Activated CD4-positive, alpha-beta T cell treated with anti-CD3 and anti-CD28 coated beads, Interleukin-2, amount 50 U/mL, for 16 hours (primary cell): ENCODE measurements around the gene ENPP1.
A peak's percentile ranks its signal among the peaks of the same experiment; 100 is the strongest.
"Not testable (repeated sequence)": the region's sequence is repeated elsewhere in the genome, so short reads cannot be mapped to it uniquely, and the experiment has no call there.

Source experiments
- DNase-seq: peaks from one replicate; pipeline ENCODE4 v3.0.0-alpha.2; 2020

Gene ENPP1

GRCh38 chr6:131885237-131885636 is 77.4 kb downstream of the ENPP1 start:
- no peak for DNase-seq

- DNase-seq = no peak
Observed at GRCh38 chr6:131886517-131886916, 78.7 kb downstream of the ENPP1 start.

DNA sequence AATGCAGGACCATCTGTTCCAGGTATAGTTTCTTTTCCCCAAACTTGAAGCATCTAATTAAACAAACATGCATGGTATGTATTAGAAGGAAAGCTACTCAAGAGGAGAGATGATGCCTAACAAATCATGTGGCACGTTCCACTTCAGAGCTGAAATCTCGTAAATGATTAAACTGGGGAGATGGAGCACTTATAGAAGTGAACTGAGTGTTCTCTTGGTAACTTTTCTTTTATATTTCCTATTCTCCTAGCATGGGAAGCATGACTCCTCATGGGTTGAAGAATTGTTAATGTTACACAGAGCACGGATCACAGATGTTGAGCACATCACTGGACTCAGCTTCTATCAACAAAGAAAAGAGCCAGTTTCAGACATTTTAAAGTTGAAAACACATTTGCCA is 82.3 kb downstream of the ENPP1 start:
- DNase-seq = no peak

DNA sequence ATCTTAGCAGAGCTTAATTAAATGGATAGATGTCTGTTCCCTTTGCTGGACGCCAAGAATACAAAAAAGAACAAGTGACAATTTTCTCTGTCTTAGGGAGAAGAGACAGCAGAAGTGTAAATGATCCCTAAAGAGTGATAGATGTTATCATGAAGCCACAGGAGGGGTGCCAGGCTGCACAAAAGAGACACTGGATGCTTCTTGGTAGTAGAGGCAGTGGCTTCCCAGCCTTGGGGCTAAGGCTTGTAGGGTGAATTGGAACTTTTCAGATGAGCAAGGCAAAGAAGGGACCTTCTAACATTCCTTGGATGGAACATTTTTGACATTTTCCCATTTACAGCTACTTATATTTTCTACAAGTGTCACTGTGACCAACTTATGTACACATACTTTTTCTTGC is 85.4 kb downstream of the ENPP1 start:
- DNase-seq = no peak

DNA sequence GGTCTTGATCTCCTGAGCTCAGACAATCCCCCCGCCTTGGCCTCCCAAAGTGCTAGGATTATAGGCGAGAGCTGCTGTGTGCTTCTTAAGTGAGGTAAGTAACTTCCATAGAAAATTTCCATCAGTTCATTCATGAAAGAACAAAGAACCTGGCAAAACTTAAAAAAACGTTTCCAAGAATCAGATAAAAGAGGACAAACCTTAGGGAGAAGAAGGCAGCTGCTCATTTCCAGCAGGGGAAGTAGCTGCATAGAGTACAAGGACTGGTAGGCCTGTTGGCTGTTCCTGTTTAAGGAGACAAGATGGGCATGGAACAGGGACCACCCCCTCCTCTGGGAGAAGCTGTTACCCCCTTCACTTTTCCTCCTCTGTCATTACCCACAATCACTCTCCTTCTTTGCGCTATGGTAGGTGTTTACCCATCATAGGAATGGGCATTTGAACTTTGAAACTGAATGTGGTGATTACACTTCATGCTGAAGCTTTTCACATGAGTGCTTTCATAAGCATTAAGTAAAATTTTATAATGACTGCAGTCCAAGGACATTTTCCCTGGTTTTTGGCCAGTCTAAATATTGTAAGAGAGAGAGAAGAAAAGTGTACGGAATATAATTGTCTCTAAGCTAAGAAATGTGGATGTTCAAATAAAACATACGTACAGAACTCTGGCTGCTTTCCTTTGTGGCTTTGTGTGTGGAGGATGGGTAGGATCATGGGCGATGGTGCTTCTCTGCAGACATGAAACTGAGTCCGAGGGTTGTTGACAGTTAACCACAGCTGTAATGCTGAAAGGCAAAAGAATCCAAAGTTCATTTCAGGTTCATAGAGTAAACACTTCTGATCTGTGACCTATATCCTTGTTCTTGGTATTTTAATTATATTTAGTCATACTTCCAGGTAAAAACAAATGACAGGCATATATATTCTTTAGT is 86.9 kb downstream of the ENPP1 start:
- DNase-seq = no peak

DNA sequence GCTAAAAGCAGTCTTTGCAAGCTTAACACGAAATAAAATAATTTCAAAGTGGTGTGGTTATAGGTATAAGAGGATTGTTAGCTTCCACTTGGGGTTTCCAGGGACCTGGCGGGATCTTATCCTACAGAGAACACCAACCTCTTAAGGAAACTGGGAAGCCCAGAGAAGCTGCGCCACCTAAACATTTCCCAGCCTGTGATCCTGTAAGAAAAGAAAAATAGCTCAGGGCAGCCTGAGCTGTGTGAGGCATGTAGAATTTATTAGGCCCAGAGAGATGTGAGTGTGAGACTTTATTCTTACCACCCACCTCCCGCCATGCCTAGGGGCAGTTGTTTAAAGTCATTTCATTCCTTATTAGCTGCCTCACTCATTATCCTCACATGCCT is 89.2 kb downstream of the ENPP1 start:
- no peak for DNase-seq

GRCh38 chr6:131897621-131898020 is 89.8 kb downstream of the ENPP1 start:
- DNase-seq = no peak

DNA sequence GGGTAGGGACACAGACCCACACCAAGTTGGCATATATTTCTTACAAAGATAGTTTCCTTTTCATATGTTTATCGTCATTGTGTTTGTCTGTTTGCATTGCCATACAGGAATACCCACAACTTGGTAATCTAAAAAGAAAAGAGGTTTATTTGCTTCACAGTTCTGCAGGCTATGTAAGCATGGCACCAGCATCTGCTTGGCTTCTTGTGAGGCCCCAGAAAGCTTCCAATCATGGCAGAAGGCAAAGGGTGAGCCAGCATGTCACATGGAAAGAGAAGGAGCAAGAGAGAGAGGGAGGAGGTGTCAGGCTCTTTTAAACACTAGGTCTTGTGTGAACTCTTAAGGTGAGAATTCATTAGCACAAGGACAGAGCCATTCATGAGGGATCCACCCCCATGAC is 90.9 kb downstream of the ENPP1 start:
- DNase-seq = no peak

GRCh38 chr6:131900231-131900630 is 92.4 kb downstream of the ENPP1 start:
- no peak for DNase-seq

GRCh38 chr6:131901326-131901873 is 93.6 kb downstream of the ENPP1 start:
- not testable (repeated sequence) for DNase-seq

DNA sequence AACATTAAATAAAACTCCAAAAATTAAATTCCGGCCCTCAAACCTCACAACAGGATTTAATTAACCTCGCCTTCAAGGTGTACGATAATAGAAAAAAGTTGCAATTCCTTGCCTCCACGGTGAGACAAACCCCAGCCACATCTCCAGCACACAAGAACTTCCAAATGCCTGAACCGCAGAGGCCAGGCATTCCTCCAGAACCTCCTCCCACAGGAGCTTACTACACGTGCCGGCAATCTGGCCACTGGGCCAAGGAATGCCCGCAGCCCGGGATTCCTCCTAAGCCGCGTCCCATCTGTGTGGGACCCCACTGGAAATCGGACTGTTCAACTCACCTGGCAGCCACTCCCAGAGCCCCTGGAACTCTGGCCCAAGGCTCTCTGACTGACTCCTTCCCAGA is 95.9 kb downstream of the ENPP1 start:
- DNase-seq = not testable (repeated sequence)

DNA sequence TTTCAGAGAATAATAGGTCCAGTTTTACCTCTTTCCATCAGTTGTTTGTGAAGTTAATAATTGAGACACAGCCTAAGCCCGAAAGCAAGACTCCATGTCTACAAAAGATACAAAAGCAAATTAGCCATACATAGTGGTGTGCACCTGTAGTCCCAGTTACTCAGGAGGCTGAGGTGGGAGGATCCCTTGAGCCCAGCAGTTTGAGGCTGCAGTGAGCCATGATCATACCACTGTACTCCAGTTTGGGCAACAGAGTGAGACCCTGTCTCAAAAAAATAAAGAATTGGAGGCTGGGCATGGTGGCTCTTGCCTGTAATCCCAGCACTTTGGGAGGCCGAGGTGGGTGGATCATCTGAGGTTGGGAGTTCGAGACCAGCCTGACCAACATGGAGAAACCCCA is 101.0 kb downstream of the ENPP1 start:
- DNase-seq = not testable (repeated sequence)

DNA sequence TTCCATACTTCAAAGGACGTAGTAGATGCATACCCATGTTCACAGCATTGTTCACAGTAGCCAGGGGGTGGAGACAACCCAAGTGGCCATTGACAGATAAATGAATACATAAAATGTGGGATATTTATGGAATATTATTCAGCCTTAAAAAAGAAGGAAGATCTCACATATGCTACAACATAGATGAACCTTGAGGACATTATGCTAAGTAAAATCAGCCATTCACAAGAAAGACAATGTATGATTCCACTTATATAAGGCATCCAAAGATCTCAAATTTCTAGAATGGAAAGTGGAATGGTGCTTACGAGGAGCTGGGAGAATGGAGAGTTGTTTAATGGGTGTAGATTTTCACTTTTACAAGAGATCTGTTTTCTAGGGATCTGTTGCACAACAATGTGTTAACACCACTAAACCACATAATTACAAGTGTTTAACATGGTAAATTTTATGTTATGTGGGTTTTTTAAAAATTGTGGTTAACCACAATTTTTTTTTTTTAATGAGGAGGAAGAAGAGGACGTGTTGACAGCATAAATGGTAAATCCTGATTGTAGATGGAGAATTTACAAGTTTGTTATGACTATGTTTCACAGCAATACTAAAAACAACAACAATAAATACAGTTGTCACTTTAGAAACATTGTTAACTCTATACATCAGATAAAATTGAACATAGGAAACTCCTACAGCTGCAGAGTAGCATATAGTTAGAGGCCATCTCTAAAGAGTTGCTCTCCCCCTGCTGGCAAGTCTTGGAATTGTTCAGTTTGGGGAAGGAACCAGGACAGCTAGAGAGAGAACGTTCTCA is 101.8 kb downstream of the ENPP1 start:
- peak; percentile 79 for DNase-seq

- no peak for DNase-seq
Observed at GRCh38 chr6:131910219-131910589, 102.4 kb downstream of the ENPP1 start.

GRCh38 chr6:131910956-131911355 is 103.1 kb downstream of the ENPP1 start:
- DNase-seq = no peak

GRCh38 chr6:131911951-131912350 is 104.1 kb downstream of the ENPP1 start:
- no peak for DNase-seq

DNA sequence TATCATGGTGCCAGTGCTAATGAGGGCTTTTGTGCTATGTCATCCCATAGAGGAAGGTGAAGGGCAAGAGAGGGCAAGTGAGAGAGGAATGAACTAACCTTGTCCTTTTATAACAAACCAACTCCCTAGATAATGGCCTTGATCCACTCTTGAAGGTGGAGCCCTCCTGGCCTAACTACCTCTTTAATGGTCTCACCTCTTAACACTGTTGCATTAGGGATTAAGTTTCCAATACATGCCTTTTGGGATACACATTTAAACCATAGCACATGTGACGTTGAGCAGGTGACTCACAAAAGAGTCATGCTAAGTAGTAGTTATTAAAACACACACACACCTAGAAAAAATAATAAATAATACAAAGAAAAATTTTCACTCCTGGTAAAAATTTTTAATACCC is 106.4 kb downstream of the ENPP1 start:
- DNase-seq = no peak

DNA sequence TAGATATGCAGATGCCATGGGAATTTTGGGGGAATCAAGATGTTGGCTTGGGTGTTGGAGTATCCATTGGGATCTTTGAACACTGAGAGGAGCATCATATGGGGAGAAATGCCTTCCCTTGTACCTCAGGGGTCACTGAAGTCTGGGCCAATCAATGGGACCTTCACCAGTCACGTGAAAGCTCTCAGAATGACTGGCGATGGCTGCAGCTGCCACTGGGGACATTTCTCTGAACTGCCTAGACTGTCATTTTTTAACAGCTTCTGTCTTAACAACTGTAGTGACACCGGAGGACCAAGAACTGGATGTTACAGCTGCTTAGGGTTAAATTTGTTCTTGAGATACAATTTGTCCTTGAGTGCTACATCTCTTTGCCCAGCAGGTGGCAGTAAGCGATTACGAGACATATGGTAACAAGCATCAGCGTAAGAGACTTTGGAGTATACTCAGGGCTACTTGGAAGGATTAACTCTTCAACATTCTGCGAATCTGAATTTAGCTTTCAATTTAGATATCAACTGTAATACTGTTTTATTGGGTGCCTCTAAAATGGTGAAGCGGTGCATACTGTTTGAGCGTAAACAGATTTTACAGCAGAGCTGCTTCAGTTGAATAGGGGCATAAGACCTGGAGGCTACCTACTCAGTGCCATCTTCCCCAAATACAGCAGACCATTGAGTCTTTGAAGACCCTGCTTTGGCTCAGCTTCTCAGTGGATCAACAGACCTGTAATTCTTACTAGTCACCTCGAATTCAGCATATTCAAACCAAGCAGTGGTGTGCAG is 107.3 kb downstream of the ENPP1 start:
- peak; percentile 62 for DNase-seq

- not testable (repeated sequence) for DNase-seq
Observed at GRCh38 chr6:131916091-131916796, 108.4 kb downstream of the ENPP1 start.

DNA sequence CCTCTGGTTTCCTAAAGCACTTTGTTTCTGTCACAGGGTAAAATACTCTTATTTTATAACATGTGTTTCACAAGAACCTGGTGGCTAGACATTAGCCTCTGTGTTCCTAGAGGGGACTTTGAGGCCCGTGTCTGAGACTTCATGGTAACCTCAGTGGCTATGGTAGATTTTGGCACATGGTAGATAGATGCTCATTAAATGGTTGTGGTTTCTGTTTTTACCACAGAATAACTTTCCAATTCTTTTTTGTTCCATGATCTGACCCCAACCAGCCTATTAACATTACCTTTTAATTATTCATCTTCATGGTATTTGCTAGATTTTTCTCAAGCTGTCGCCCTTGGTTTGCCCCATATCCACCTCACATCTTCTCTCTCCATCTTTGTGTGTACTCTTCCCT is 109.0 kb downstream of the ENPP1 start:
- no peak for DNase-seq

GRCh38 chr6:131917318-131917717 is 109.5 kb downstream of the ENPP1 start:
- no peak for DNase-seq
